ENCODE results near the gene DAPK2. TPM values are rescaled to one million over a fixed set of nuclear protein-coding genes. Genes with fewer than 3 reads are reported as not detected.

Gene DAPK2
- total RNA-seq, 2 experiments from 2014 or later, result 0.44 TPM; not detected in 1

Small RNA genes lying within 50 kb of the gene (microRNA-seq; reads per million reads assigned to microRNA genes)
- gene MIR422A (ENCODE audit: borderline microRNAs expressed, borderline replicate concordance), result not detected

Other genes with a start within 250 kb of the DAPK2 start
- gene HERC1, start 212.5 kb downstream of the DAPK2 start, total RNA-seq, result 10 to 100 TPM; 64.6 to 68.3 TPM
- 100 to 1,000 TPM; 105 TPM for gene CIAO2A, start 47.4 kb upstream of the DAPK2 start, total RNA-seq
- 10 to 100 TPM; 80.7 to 84.2 TPM for gene SNX1, start 49.5 kb upstream of the DAPK2 start, total RNA-seq
- gene SNX22, start 105.2 kb upstream of the DAPK2 start, total RNA-seq, result under 1 TPM; 0.19 to 0.47 TPM
- 100 to 1,000 TPM; 187 to 202 TPM for gene PPIB, start 116.5 kb upstream of the DAPK2 start, total RNA-seq